Measurements from ENCODE around the gene AP2A1.

The AP2A1 gene

GRCh38 chr19:49782515-49782914, 15.7 kb downstream of the AP2A1 start:
- H3K9me3 ChIP-seq (ENCODE audit: insufficient read depth, low read length) = no peaks in the 10 kb centered on the region
- no peak for TF ChIP-seq SUZ12 (IDR thresholded peaks at IDR 0.05; ENCODE audit: extremely low read depth, insufficient read depth, insufficient read length)
- TF ChIP-seq ZNF274 (IDR thresholded peaks at IDR 0.05; ENCODE audit: low read depth, low read length) = no peak
- no peak for TF ChIP-seq YY1 (IDR thresholded peaks at IDR 0.05; ENCODE audit: insufficient read depth, insufficient read length)
- H3K9ac ChIP-seq (ENCODE audit: insufficient read length, low read depth) = no peak overlapping the region
- no peak for DNase-seq (ENCODE audit: low read depth, low spot score)
- no peaks in the 10 kb centered on the region for H3K27me3 ChIP-seq (ENCODE audit: insufficient read depth, insufficient read length)
- peaks cover 46% of the 10 kb centered on the region for H3K36me3 ChIP-seq (ENCODE audit: insufficient read depth, insufficient read length, low read length)
- H3K4me3 ChIP-seq (ENCODE audit: insufficient read length, low read depth) = no peak overlapping the region
- peaks cover 6% of the 10 kb centered on the region for H3K4me1 ChIP-seq (ENCODE audit: insufficient read depth, insufficient read length)

- peaks cover 3% of the 10 kb centered on the region for H3K4me1 ChIP-seq (ENCODE audit: insufficient read depth, insufficient read length)
- no peak overlapping the region for H3K4me3 ChIP-seq (ENCODE audit: insufficient read length, low read depth)
- no peak for DNase-seq (ENCODE audit: low read depth, low spot score)
- no peaks in the 10 kb centered on the region for H3K9me3 ChIP-seq (ENCODE audit: insufficient read depth, low read length)
- TF ChIP-seq ZNF274 (IDR thresholded peaks at IDR 0.05; ENCODE audit: low read depth, low read length) (no peak), SUZ12 (IDR thresholded peaks at IDR 0.05; ENCODE audit: extremely low read depth, insufficient read depth, insufficient read length) (no peak), YY1 (IDR thresholded peaks at IDR 0.05; ENCODE audit: insufficient read depth, insufficient read length) (no peak)
- peak overlapping the region; percentile 50 for H3K9ac ChIP-seq (ENCODE audit: insufficient read length, low read depth)
- H3K36me3 ChIP-seq (ENCODE audit: insufficient read depth, insufficient read length, low read length) = peaks cover 56% of the 10 kb centered on the region
- no peaks in the 10 kb centered on the region for H3K27me3 ChIP-seq (ENCODE audit: insufficient read depth, insufficient read length)
Measured at GRCh38 chr19:49786376-49786820, 19.6 kb downstream of the AP2A1 start.

DNA sequence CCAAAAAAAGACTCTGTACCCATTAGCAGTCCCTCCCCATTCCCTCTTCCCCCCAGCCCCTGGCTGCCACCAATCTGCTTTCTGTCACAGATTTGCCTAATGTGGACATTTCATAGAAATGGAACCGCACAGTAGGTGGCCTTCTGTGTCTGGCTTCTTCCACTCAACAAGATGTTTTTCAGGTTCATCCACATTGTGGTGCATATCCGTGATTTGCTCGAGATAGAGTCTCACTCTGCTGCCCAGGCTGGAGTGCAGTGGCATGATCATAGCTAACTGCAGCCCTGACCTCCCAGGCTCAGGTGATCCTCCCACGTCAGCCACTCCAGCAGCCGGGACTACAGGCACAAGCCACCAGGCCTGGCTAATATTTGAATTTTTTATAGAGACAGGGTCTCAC, 20.9 kb downstream of the AP2A1 start:
- Histone ChIP-seq H3K36me3 (ENCODE audit: insufficient read depth, insufficient read length, low read length) (peaks cover 60% of the 10 kb centered on the region), H3K9ac (ENCODE audit: insufficient read length, low read depth) (no peak overlapping the region)

GRCh38 chr19:49788857-49789256, 22.1 kb downstream of the AP2A1 start:
- DNase-seq (ENCODE audit: low read depth, low spot score) = no peak

More for the DNA sequence above, 20.9 kb downstream of the AP2A1 start:
- Histone ChIP-seq H3K4me3 (ENCODE audit: insufficient read length, low read depth) (no peak overlapping the region), H3K4me1 (ENCODE audit: insufficient read depth, insufficient read length) (peaks cover 2% of the 10 kb centered on the region), H3K27me3 (ENCODE audit: insufficient read depth, insufficient read length) (no peaks in the 10 kb centered on the region), H3K9me3 (ENCODE audit: insufficient read depth, low read length) (no peaks in the 10 kb centered on the region)
- no peak for TF ChIP-seq ZNF274 (IDR thresholded peaks at IDR 0.05; ENCODE audit: low read depth, low read length)
- TF ChIP-seq YY1 (IDR thresholded peaks at IDR 0.05; ENCODE audit: insufficient read depth, insufficient read length) = no peak
- TF ChIP-seq SUZ12 (IDR thresholded peaks at IDR 0.05; ENCODE audit: extremely low read depth, insufficient read depth, insufficient read length) = no peak
- no peak for DNase-seq (ENCODE audit: low read depth, low spot score)

DNA sequence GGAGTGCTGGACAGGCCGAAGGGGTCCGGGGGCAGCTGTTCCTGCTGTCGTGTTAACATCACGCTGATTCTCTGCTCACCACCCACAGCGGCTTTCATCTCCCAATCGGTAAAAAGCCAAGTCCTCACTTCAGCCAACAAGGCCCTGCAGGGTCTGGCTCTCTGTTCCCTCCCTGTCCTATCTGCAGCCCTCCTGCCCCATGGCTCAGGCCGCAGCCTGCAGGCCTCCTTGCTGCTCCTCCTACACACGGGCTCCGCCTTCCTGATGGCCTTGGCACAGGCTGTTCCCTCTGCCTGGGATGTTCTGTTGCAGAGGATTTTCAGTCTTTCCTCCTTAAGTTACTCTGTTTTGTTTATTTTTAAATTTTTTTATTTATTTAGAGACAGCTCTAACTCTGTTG, 24.1 kb downstream of the AP2A1 start:
- peaks cover 66% of the 10 kb centered on the region for H3K36me3 ChIP-seq (ENCODE audit: insufficient read depth, insufficient read length, low read length)
- H3K4me1 ChIP-seq (ENCODE audit: insufficient read depth, insufficient read length) = peaks cover 5% of the 10 kb centered on the region
- H3K4me3 ChIP-seq (ENCODE audit: insufficient read length, low read depth) = no peak overlapping the region
- no peaks in the 10 kb centered on the region for H3K9me3 ChIP-seq (ENCODE audit: insufficient read depth, low read length)
- TF ChIP-seq SUZ12 (IDR thresholded peaks at IDR 0.05; ENCODE audit: extremely low read depth, insufficient read depth, insufficient read length) (no peak), YY1 (IDR thresholded peaks at IDR 0.05; ENCODE audit: insufficient read depth, insufficient read length) (no peak), ZNF274 (IDR thresholded peaks at IDR 0.05; ENCODE audit: low read depth, low read length) (no peak)
- H3K9ac ChIP-seq (ENCODE audit: insufficient read length, low read depth) = no peak overlapping the region
- DNase-seq (ENCODE audit: low read depth, low spot score) = no peak
- no peaks in the 10 kb centered on the region for H3K27me3 ChIP-seq (ENCODE audit: insufficient read depth, insufficient read length)

More at GRCh38 chr19:49788857-49789256, 22.1 kb downstream of the AP2A1 start:
- H3K4me1 ChIP-seq (ENCODE audit: insufficient read depth, insufficient read length) = peaks cover 5% of the 10 kb centered on the region
- H3K27me3 ChIP-seq (ENCODE audit: insufficient read depth, insufficient read length) = no peaks in the 10 kb centered on the region
- H3K9ac ChIP-seq (ENCODE audit: insufficient read length, low read depth) = no peak overlapping the region
- H3K36me3 ChIP-seq (ENCODE audit: insufficient read depth, insufficient read length, low read length) = peaks cover 59% of the 10 kb centered on the region
- H3K9me3 ChIP-seq (ENCODE audit: insufficient read depth, low read length) = no peaks in the 10 kb centered on the region
- H3K4me3 ChIP-seq (ENCODE audit: insufficient read length, low read depth) = no peak overlapping the region
- TF ChIP-seq ZNF274 (IDR thresholded peaks at IDR 0.05; ENCODE audit: low read depth, low read length) (no peak), SUZ12 (IDR thresholded peaks at IDR 0.05; ENCODE audit: extremely low read depth, insufficient read depth, insufficient read length) (no peak)

DNA sequence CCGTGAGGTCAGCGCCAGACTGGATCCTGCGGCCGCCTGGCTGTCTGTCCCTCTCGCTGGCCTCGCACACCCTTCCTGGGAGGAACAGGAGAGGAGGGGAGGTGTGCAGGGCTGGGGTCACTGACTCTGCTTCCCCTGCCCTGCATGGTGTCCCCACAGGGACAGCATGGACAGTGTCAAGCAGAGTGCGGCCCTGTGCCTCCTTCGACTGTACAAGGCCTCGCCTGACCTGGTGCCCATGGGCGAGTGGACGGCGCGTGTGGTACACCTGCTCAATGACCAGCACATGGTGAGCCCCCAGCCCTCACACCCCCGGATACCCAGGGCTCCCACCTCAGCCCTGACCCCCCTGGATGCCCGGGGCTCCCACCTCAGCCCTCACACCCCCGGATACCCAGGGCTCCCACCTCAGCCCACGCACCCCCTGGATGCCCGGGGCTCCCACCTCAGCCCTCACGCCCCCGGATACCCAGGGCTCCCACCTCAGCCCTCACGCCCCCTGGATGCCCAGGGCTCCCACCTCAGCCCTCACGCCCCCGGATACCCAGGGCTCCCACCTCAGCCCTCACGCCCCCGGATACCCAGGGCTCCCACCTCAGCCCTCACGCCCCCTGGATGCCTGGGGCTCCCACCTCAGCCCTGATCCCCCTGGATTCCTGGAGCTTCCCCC, 25.1 kb downstream of the AP2A1 start:
- no peak for DNase-seq (ENCODE audit: low read depth, low spot score)
- Histone ChIP-seq H3K4me3 (ENCODE audit: insufficient read length, low read depth) (peak overlapping the region; percentile 4), H3K27me3 (ENCODE audit: insufficient read depth, insufficient read length) (no peaks in the 10 kb centered on the region), H3K9ac (ENCODE audit: insufficient read length, low read depth) (no peak overlapping the region), H3K4me1 (ENCODE audit: insufficient read depth, insufficient read length) (peaks cover 5% of the 10 kb centered on the region), H3K9me3 (ENCODE audit: insufficient read depth, low read length) (no peaks in the 10 kb centered on the region), H3K36me3 (ENCODE audit: insufficient read depth, insufficient read length, low read length) (peaks cover 77% of the 10 kb centered on the region)
- no peak for TF ChIP-seq SUZ12 (IDR thresholded peaks at IDR 0.05; ENCODE audit: extremely low read depth, insufficient read depth, insufficient read length)
- no peak for TF ChIP-seq ZNF274 (IDR thresholded peaks at IDR 0.05; ENCODE audit: low read depth, low read length)
- TF ChIP-seq YY1 (IDR thresholded peaks at IDR 0.05; ENCODE audit: insufficient read depth, insufficient read length) = no peak

DNA sequence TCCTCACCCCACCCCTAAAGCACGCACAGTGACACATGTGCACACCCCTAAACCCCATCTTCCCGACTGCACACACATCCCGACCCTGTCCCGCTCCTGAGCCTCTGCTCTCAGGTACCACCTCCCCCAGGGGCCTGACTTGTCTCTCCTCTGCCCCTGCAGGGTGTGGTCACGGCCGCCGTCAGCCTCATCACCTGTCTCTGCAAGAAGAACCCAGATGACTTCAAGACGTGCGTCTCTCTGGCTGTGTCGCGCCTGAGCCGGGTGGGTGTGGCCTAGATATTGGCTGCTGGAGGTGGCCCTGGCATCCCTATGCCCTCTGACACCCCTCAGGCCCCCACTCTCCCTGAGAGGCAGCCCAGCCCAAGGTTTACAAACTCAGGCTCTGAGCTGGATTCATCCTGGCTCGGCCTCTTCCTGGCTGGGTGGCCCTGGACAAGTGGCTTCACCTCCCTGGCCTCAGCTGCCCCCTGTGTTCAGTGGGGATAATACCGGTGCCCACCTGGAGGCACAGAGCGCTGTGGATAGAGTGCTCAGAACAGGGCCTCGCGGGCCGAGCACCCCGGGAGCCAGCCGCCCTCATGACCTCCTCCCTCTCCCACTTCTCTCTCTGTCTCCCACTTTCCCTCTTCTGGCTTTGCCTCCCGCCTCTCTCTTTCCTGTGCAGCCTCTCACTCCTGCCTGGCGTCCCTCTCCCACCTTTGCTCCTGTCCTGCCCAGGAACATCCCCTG, 26.2 kb downstream of the AP2A1 start:
- Histone ChIP-seq H3K4me3 (ENCODE audit: insufficient read length, low read depth) (no peak overlapping the region), H3K9me3 (ENCODE audit: insufficient read depth, low read length) (no peaks in the 10 kb centered on the region), H3K9ac (ENCODE audit: insufficient read length, low read depth) (peak overlapping the region; percentile 56), H3K27me3 (ENCODE audit: insufficient read depth, insufficient read length) (no peaks in the 10 kb centered on the region), H3K36me3 (ENCODE audit: insufficient read depth, insufficient read length, low read length) (peaks cover 79% of the 10 kb centered on the region), H3K4me1 (ENCODE audit: insufficient read depth, insufficient read length) (peaks cover 5% of the 10 kb centered on the region)
- DNase-seq (ENCODE audit: low read depth, low spot score) = no peak
- no peak for TF ChIP-seq ZNF274 (IDR thresholded peaks at IDR 0.05; ENCODE audit: low read depth, low read length)
- no peak for TF ChIP-seq SUZ12 (IDR thresholded peaks at IDR 0.05; ENCODE audit: extremely low read depth, insufficient read depth, insufficient read length)
- no peak for TF ChIP-seq YY1 (IDR thresholded peaks at IDR 0.05; ENCODE audit: insufficient read depth, insufficient read length)
